NCI-H526 treated with DMSO at 0.1 percent for 48 hours (cell line): ENCODE measurements around the gene MCM10.
"Not testable (repeated sequence)": the region's sequence is repeated elsewhere in the genome, so short reads cannot be mapped to it uniquely, and the experiment has no call there.

ENCODE experiments used
- DNase-seq: peaks from one replicate; lab custom pipeline; 2025; lab: John Stamatoyannopoulos, UW

MCM10 gene

GRCh38 chr10:13160934-13161856 is at the start of gene MCM10:
TSS of gene MCM10 (plus strand) at chr10:13161558. CDS start at chr10:13164203, 2,645 bp downstream.
- peak; percentile 92 for DNase-seq

- no peak for DNase-seq
These were observed 47.8 kb upstream of the MCM10 start for GRCh38 chr10:13113544-13113943.

- DNase-seq: no peak
These were observed 45.2 kb upstream of the MCM10 start for GRCh38 chr10:13115832-13116803.

- DNase-seq: no peak
These were observed 43.2 kb upstream of the MCM10 start for GRCh38 chr10:13117841-13118783.

- no peak for DNase-seq
These were observed 42.5 kb upstream of the MCM10 start for GRCh38 chr10:13118784-13119410.

- no peak for DNase-seq
These were observed 40.4 kb upstream of the MCM10 start for GRCh38 chr10:13120786-13121499.

GRCh38 chr10:13121500-13121854 is 39.9 kb upstream of the MCM10 start:
- DNase-seq: no peak

- no peak for DNase-seq
These were observed 24.7 kb upstream of the MCM10 start for GRCh38 chr10:13136651-13137050.

GRCh38 chr10:13139150-13139549 is 22.2 kb upstream of the MCM10 start:
- no peak for DNase-seq

GRCh38 chr10:13139676-13140075 is 21.7 kb upstream of the MCM10 start:
- DNase-seq: no peak

GRCh38 chr10:13140627-13141190 is 20.6 kb upstream of the MCM10 start:
- no peak for DNase-seq

GRCh38 chr10:13143766-13144165 is 17.6 kb upstream of the MCM10 start:
- DNase-seq: no peak

GRCh38 chr10:13144814-13145213 is 16.5 kb upstream of the MCM10 start:
- no peak for DNase-seq

- DNase-seq: no peak
These were observed 15.0 kb upstream of the MCM10 start for GRCh38 chr10:13146379-13146778.

- no peak for DNase-seq
These were observed 14.2 kb upstream of the MCM10 start for GRCh38 chr10:13147161-13147560.

- no peak for DNase-seq
These were observed 9.1 kb upstream of the MCM10 start for GRCh38 chr10:13152296-13152695.

- DNase-seq: not testable (repeated sequence)
These were observed 5.5 kb upstream of the MCM10 start for GRCh38 chr10:13155860-13156259.

- DNase-seq: no peak
These were observed 3.0 kb upstream of the MCM10 start for GRCh38 chr10:13158401-13158800.

GRCh38 chr10:13161857-13162271 is 506 bp downstream of the MCM10 start:
- no peak for DNase-seq

GRCh38 chr10:13163859-13164258 is 2.5 kb downstream of the MCM10 start:
- no peak for DNase-seq
